Measurements from ENCODE around the gene NID1.

DNA sequence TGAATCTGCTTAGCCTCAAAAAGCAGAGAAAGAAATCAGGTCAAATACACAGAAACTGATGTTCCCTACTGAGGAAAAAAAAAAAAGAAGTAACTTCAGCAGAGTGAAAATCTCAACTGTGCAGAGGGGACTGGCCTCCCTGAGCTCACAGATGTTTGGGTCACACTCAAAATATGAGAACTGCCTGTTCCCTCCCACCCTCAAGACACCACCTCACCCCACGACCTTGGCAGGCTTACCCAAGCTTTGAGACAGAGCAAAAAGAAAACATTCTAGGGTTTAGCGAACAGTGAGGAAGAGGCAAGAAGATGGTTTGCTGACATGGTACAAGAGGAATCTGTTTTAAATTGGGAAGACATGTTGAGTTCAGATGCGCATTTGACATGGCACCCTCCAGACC is 48.8 kb downstream of the NID1 start:
- TF ChIP-seq, protein P1, sequence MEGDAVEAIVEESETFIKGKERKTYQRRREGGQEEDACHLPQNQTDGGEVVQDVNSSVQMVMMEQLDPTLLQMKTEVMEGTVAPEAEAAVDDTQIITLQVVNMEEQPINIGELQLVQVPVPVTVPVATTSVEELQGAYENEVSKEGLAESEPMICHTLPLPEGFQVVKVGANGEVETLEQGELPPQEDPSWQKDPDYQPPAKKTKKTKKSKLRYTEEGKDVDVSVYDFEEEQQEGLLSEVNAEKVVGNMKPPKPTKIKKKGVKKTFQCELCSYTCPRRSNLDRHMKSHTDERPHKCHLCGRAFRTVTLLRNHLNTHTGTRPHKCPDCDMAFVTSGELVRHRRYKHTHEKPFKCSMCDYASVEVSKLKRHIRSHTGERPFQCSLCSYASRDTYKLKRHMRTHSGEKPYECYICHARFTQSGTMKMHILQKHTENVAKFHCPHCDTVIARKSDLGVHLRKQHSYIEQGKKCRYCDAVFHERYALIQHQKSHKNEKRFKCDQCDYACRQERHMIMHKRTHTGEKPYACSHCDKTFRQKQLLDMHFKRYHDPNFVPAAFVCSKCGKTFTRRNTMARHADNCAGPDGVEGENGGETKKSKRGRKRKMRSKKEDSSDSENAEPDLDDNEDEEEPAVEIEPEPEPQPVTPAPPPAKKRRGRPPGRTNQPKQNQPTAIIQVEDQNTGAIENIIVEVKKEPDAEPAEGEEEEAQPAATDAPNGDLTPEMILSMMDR (IDR thresholded peaks at IDR 0.05) = no peak
- no peak for TF ChIP-seq POLR2A (IDR thresholded peaks at IDR 0.05)
